Subcutaneous abdominal adipose tissue (tissue), 5 donors: ENCODE measurements around the gene NOL4L.

Source experiments
- H3K27ac ChIP-seq: one replicate; pipeline ENCODE4 v1.7.0; 2013; ENCODE audit warnings: low read depth, mild to moderate bottlenecking, inconsistent platforms, low read length, moderate library complexity
- H3K27me3 ChIP-seq, 5 donors: one replicate each; pipeline ENCODE4 v1.7.0; 2013; ENCODE audit warnings: low read length in 5 of 5, inconsistent platforms in 1 of 5; ENCODE audit not compliant: control insufficient read depth in 5 of 5, insufficient read depth in 4 of 5
- H3K36me3 ChIP-seq, 5 donors: one replicate each; pipeline ENCODE4 v1.7.0; 2013; ENCODE audit warnings: low read length in 5 of 5; ENCODE audit not compliant: control insufficient read depth in 5 of 5, insufficient read depth in 5 of 5
- H3K4me1 ChIP-seq, 5 donors: one replicate each; pipeline ENCODE4 v1.7.0; 2013; ENCODE audit warnings: low read length in 5 of 5, mild to moderate bottlenecking in 3 of 5, moderate library complexity in 1 of 5; ENCODE audit not compliant: control insufficient read depth in 5 of 5, insufficient read depth in 5 of 5
- H3K4me3 ChIP-seq, 5 donors: one replicate each; pipeline ENCODE4 v1.7.0; 2013; ENCODE audit warnings: low read length in 5 of 5, low read depth in 1 of 5
- H3K9ac ChIP-seq, 5 donors: one replicate each; pipeline ENCODE4 v1.7.0; 2013; ENCODE audit warnings: low read length in 5 of 5, mild to moderate bottlenecking in 4 of 5, moderate library complexity in 3 of 5
- H3K9me3 ChIP-seq, 5 donors: one replicate each; pipeline ENCODE4 v1.7.0; 2013; ENCODE audit warnings: low read length in 5 of 5; ENCODE audit not compliant: control insufficient read depth in 5 of 5
- donor health status: healthy.
- donor health status: healthy.
- donor health status: healthy.
- donor health status: healthy.
- donor health status: healthy.

NOL4L gene

DNA sequence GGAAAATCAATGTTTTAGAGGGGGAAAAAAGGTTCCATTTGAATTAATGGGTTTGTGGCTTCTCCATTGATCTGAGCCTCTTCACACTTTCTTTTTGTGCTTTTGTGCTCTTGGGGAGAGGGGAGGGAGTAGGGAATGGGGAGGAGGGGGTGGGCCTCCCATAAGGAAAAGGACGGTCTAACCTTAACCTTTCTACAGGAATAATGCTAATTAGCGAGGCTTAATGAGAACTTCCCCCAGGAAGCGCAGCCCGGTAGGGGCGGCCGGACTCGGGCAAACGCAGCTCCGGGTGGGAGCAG is 103.0 kb downstream of the NOL4L start:
- H3K4me1 ChIP-seq, result peaks cover 21 to 66% (median 55%) of the 10 kb centered on the region in 5 donors
- H3K27ac ChIP-seq, result peak overlapping the region; percentile 76
- H3K36me3 ChIP-seq, result no peaks in the 10 kb centered on the region
- H3K27me3 ChIP-seq, result no peaks in the 10 kb centered on the region
- H3K4me3 ChIP-seq, result peak overlapping the region; percentile 41 to 75 (median 64)
- H3K9ac ChIP-seq, result peak overlapping the region; percentile 58 to 73 (median 62)
- H3K9me3 ChIP-seq, result no peaks in the 10 kb centered on the region

DNA sequence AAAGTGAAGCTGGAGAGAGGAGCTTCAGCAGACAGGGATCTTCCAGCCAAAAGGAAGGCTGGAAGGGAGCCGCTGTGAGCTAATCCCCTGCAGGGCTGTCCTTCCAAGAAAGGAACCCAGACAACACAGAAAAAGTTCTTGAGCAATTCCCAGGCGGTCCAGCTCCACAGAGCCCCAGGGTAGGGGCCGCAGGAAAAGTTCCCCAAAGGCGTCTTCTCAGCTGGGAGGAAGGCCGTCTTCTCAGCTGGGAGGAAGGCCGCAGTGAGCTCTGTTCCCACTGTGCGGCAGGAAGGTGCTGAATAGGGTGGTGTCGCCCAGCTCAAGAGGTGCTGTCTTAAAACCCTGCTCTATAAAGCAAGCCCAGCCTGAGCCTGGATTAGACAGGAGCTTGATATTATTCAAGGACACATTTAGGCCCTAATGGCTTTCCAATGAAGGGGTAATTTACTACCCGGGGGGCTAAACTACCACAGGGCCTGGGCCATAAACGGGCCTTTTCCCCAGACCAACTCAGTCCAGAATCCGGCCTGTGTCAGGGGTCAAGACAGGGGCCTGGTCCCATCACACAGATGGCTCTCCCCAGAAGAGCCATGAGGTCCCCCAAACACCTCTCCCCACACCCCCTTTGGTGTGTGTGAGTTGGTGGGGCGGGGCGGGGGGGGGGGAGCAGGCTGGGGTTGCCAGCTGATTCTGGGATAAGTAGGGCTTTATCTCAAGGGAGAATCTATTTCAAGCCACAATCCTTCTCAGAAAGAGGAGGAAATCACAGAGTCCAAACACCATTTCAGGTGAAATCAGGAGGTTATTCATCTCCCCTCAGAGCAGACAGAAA is 103.6 kb downstream of the NOL4L start:
- H3K27me3 ChIP-seq, result no peaks in the 10 kb centered on the region
- peak overlapping the region; percentile 41 to 75 (median 64) for H3K4me3 ChIP-seq
- H3K36me3 ChIP-seq, result no peaks in the 10 kb centered on the region
- H3K4me1 ChIP-seq, result peaks cover 23 to 71% (median 61%) of the 10 kb centered on the region in 5 donors
- H3K9ac ChIP-seq, result peak overlapping the region; percentile 58 to 73 (median 67)
- peak overlapping the region; percentile 76 for H3K27ac ChIP-seq
- no peaks in the 10 kb centered on the region for H3K9me3 ChIP-seq

DNA sequence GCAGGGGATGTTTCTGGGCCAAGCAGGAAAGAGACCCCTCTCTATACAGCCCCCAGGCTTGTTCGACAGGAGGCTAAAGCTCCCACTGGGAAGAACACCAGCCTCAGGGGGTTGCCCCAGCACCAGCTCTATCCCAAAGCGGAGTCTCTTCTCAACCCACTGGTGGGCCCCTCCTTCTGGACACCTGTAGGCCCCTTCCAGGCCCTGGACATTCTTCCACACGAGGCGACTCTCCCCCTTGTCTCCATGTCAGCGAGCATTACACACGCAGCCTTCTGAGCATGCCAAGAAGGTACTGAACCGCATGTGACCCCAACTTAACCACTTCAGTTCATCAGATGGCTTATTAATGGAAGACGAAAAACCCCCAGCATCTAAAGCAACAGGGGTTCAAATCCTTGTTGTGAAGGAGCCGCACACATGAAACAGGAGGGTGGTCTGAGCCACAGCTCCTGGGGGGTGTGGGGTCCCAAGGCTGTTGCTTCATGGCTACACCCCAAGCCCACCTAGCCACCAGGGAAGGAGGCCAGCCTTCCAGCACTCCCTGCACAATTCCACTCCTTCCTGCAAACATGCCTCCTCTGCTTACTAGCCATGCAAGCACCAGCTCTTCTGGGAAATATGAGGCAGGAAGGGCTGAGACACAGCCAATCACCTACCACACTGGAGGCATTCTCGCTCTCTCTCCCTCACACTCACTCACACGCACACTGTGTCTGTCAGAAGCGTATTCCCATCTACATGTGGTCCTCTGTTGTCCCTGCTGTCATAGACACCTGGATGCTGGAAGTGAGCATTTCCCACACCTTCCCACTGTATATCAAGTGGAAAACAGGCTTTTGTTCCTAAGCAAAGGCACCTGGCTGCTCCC is 104.5 kb downstream of the NOL4L start:
- Histone ChIP-seq H3K4me3 (peak overlapping the region in 4 of 5 donors; percentile 32 to 65 (median 40)), H3K27ac (peak overlapping the region; percentile 76), H3K4me1 (peaks cover 26 to 80% (median 69%) of the 10 kb centered on the region in 5 donors)

DNA sequence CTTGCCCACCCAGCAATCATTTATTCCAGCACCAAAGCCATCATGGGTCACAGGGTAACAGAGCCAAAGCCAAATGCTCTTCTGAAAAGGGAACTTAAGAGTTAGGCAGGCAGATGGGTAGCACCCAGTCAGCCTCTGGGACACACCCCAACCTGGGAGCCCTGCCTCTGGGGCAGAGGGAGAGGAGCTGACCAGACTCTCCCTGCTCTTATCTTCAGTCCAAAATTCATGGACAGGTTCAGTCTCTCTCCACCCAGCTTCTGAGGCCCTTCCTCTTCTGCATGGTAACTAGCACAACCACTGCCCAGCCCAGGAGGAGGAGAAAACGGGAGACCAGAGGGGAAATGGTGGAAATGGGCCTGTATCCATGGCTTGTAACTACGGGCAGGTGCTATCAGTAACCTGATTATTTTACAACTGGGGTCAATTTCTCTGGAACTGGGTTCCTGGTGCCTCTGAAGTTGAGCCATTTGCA is 105.4 kb downstream of the NOL4L start:
- Histone ChIP-seq H3K4me1 (peaks cover 26 to 82% (median 71%) of the 10 kb centered on the region in 5 donors), H3K4me3 (no peak overlapping the region), H3K27ac (no peak overlapping the region), H3K36me3 (no peaks in the 10 kb centered on the region), H3K9ac (peak overlapping the region in 2 of 5 donors; percentile 4 to 26), H3K9me3 (no peaks in the 10 kb centered on the region), H3K27me3 (no peaks in the 10 kb centered on the region)

More for the DNA sequence above, 104.5 kb downstream of the NOL4L start:
- H3K36me3 ChIP-seq, result no peaks in the 10 kb centered on the region
- H3K9me3 ChIP-seq, result no peaks in the 10 kb centered on the region
- no peaks in the 10 kb centered on the region for H3K27me3 ChIP-seq
- H3K9ac ChIP-seq, result peak overlapping the region in 4 of 5 donors; percentile 26 to 69 (median 52)

DNA sequence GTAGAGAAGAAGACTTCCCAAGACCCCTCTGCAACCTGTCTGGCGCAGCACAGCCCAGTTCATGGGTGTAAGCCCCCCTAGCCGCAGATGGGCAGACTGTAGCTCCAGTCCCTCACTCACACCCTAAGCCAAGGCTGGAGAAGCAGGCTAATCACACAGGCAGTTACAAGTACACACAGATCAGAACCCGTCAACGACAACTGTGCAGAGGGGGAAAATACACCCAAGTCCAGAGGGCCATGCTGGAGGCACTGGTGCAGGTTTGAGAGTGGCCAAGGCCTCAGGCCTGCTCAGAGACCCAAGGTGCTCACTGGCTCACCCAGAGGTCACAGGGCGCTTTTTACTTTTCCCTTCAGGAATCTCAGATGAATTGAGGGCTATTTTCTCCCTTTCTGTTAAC is 106.1 kb downstream of the NOL4L start:
- Histone ChIP-seq H3K4me3 (no peak overlapping the region), H3K4me1 (peaks cover 29 to 85% (median 76%) of the 10 kb centered on the region in 5 donors), H3K9ac (peak overlapping the region in 1 of 5 donors; percentile 26), H3K27me3 (no peaks in the 10 kb centered on the region), H3K27ac (no peak overlapping the region), H3K36me3 (no peaks in the 10 kb centered on the region), H3K9me3 (no peaks in the 10 kb centered on the region)

DNA sequence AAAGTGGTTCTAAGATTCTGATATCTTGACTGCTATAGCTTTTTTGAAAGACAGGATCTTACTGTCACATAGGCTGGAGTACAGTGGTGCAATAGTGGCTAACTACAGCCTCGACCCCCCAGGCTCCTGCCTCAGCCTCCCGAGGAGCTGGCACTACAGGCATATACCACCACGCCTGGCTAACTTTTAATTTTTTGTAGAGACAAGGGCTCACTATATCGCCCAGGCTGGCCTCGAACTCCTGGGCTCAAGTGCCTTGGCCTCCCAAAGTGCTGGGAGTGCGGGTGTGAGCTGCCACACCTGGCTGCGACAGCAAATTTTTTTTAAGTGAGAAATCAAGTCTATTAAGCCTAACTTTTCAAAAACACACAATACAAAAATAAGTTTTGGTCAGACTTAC is 106.6 kb downstream of the NOL4L start:
- Histone ChIP-seq H3K4me1 (peaks cover 32 to 85% (median 76%) of the 10 kb centered on the region in 5 donors), H3K27me3 (no peaks in the 10 kb centered on the region), H3K36me3 (no peaks in the 10 kb centered on the region), H3K4me3 (no peak overlapping the region), H3K9ac (no peak overlapping the region), H3K9me3 (no peaks in the 10 kb centered on the region), H3K27ac (no peak overlapping the region)

DNA sequence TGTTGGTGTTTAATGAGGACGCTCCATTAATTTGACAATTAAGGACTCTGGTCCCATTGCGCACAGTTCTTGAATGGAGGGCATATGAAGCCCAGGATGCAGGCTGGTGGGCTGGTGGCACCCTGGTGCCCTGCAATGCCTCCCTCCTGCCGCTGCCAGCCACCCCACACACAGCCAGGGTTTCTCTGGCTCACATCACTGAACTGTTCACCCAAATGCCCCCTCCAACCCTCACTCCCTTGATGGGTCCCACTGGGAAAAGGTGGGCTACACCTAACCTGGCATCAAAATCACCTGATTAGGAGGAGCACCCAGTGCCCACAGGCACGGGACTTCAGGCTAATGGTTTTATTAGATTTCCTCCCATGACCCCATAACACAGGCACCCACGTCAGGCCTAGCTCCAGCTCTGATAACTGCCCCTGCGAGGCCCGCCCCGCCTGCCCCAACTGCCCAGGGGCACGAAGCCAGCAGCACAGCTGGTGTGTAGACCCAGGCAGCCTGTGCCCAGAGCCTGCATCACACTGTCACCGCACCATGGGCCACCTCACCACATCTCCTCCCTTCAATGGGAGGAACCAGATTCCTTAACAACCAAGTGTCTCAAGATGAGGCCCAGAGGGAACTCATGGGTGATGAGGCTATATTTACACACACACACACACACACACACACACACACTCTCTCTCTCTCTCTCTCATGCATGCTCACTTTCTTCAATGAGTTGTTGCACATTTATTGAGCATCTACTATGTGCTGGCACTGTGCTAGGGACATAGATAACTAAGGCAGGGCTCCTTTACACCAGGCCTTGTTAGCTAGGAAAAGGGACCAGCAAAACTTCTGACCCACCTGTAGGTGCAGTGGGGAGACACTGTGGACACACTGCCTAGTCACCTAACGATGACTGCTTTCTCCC is 107.3 kb downstream of the NOL4L start:
- H3K9ac ChIP-seq, result peak overlapping the region in 1 of 5 donors; percentile 11
- H3K36me3 ChIP-seq, result no peaks in the 10 kb centered on the region
- H3K9me3 ChIP-seq, result no peaks in the 10 kb centered on the region
- H3K4me3 ChIP-seq, result no peak overlapping the region
- peaks cover 33 to 93% (median 84%) of the 10 kb centered on the region in 5 donors for H3K4me1 ChIP-seq
- peak overlapping the region; percentile 32 for H3K27ac ChIP-seq
- no peaks in the 10 kb centered on the region for H3K27me3 ChIP-seq

DNA sequence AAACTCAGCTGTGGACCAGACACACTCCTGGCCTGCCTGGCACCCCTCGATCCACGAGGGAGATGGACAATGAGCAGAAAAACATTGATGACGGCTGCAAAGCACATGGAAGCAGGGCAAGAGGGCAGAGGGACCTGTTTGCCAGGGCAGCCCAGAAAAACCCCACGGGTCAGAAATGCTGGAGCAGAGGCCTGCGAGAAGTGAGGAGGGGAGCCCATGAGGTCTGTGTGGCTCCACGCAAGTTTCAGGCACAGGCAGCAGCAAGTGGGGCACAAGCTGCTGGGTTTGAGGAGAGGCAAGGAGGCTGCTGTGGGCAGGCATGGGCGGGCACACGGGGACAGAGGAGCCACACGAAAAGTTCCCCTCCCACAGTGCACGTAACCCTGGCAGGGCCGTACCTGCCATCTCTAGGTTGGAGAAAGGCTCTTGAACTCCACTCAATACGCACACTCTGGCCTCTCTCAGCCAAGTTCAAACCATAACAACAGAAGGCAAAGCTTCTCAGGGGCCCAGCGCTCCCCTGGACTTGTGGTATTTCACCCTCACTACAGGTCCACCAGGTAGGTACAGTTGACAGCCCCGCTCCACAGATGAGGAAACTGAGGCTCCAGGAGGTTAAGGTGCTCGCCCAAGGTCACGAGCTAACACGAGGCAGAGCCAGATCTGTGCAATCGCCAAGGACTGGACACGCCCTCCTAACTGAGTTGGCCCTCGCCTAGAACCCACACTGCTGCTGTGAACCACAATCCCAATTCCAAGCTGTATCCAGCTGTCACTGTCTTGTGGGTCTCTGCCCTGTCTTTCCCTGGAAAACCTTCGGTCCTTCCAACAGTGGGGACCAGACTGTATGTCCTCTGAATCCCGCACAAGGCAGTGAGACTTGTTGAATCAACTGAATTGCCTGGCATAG is 108.2 kb downstream of the NOL4L start:
- no peak overlapping the region for H3K4me3 ChIP-seq
- H3K9me3 ChIP-seq, result no peaks in the 10 kb centered on the region
- no peaks in the 10 kb centered on the region for H3K27me3 ChIP-seq
- H3K4me1 ChIP-seq, result peaks cover 36 to 95% (median 80%) of the 10 kb centered on the region in 5 donors
- H3K27ac ChIP-seq, result peak overlapping the region; percentile 32
- H3K36me3 ChIP-seq, result peaks cover 0 to 8% (median 3%) of the 10 kb centered on the region in 5 donors
- H3K9ac ChIP-seq, result peak overlapping the region in 3 of 5 donors; percentile 31 to 72 (median 63)
